Measurements from ENCODE around the gene INO80B.
"Not testable (repeated sequence)": the region's sequence is repeated elsewhere in the genome, so short reads cannot be mapped to it uniquely, and the experiment has no call there.

INO80B gene

DNA sequence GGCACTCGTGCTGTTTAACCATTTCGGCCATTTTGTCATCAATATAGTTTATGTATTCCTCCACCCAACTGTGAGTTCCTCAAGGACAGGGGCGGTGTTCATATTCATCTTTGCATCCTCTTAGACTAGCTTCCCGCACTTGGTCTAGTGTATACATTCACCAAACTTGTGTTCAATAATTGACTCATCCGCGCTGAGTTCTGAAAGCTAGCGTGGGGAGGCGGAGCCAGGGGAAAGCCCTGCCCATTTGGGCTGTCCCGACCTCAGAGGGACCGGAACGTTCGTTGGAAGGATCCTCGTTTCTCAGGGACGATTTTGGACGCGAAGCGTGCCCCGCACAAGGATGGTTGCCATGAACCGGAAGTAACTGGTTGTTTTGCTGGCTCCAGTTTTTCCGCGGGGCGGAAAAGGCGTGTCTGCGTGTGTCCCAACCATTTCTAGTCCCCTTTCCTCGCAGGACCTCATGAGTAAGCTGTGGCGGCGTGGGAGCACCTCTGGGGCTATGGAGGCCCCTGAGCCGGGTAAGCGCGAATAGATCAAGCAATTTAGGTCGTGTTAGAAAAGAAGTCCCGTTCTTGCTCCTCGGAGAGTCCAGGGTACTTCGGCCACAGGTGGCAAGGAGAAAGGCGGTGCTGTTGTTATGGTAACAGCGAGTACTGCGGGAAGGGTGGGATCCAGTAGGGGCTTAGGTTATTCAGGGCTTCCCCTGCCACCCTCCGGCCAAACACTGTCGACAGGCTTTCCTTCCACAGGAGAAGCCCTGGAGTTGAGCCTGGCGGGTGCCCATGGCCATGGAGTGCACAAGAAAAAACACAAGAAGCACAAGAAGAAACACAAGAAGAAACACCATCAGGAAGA lies at the start of gene INO80B:
INO80B (plus strand) TSS at position 434 of the 858 bp plus-strand sequence; CDS start at position 464, 30 bp downstream.
- in situ Hi-C loops (cut with HindIII; ENCODE audit: low sequenced_read_pairs) = no loop called here

DNA sequence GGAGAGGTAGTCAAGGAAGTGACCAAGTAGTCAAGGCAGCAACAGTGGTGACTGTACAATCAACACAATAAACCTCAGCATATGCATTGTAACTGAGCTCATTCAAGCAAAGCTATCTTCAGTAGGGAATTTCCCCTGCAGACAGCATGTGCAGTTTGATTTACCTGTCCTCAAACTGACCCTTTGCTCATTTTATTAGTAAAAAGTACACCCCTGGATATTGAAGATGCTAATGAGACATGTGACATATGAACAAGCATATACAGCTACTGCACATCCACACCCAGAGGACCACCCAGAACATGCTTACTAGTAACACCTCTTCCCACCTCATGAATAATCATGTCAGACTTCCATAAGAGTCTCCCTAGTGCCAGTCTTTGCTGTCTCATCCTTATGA lies 48.9 kb upstream of the INO80B start:
- in situ Hi-C loops (cut with HindIII; ENCODE audit: low sequenced_read_pairs) = no loop called here

DNA sequence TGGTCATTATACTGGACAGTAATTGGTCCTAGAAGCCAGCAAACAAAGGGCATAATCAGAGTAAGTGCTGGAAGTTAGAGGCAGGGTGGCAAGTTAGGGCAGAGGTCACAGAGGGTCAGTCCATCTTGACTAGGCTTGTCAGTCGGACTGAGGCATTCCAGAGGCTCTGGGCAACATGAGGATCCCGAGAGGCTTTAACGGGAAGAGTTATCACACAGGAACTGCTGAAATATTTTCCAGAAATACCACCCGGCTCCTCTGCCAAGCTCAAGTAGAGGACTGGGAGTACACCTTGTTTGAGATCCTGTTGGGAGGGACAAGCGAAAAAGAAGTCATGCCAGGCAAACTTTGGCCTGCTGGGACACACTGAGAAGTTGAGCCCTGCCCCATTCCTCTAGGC lies 47.2 kb upstream of the INO80B start:
- in situ Hi-C loops (cut with HindIII; ENCODE audit: low sequenced_read_pairs) = no loop called here

DNA sequence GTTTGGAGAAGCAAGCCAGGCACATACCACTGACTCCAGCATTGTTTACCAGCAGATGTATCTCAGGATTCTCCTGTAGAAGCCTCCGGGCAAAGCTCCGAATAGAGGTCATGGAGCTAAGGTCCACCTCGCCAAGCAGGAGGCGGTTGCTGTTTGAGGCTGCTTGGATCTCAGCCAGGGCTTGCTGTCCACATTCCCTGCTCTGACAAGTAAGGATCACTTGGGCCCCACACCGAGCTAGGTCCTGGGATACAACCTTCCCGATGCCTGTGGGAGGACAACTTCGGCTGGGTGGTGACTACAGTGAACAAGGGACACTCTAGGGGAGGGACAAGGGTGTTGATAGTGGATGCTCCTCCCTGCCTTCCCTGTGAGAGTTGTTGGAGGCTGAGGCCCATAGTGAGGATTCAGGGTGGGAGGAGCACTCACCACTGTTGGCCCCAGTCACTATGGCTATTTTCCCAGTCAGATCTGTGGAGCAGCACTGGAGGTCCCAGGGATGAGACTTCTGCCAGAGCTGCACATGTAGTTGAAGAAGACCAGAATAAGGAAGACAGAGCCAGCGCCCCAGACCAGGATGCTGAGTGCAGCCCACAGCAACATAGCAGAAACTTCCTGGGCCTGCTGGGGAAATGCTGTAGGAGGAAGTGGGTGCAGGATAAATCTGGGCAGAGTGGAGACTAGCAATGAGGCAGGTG lies 41.7 kb upstream of the INO80B start:
- in situ Hi-C loops (cut with HindIII; ENCODE audit: low sequenced_read_pairs) = no loop called here

DNA sequence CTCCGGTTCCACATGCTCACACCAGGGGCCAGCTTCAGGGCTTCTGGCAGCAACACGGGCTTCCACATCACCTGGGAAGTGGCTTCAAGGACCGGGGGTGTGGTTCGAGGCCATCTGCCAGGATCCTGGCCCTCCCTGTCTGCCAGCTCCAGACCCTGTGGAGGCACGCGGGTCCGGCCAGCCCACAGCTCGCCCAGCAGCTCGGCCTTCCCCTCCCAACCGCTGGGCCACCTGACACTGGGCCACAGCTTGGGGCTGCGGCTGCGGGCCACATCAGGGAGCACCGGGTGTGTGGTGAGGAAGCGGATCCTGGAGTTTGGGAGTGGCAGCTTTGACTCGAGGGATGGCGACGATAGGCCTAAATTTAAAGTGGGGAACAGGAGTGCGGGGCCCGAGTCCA lies 40.4 kb upstream of the INO80B start:
- in situ Hi-C loops (cut with HindIII; ENCODE audit: low sequenced_read_pairs) = no loop called here

DNA sequence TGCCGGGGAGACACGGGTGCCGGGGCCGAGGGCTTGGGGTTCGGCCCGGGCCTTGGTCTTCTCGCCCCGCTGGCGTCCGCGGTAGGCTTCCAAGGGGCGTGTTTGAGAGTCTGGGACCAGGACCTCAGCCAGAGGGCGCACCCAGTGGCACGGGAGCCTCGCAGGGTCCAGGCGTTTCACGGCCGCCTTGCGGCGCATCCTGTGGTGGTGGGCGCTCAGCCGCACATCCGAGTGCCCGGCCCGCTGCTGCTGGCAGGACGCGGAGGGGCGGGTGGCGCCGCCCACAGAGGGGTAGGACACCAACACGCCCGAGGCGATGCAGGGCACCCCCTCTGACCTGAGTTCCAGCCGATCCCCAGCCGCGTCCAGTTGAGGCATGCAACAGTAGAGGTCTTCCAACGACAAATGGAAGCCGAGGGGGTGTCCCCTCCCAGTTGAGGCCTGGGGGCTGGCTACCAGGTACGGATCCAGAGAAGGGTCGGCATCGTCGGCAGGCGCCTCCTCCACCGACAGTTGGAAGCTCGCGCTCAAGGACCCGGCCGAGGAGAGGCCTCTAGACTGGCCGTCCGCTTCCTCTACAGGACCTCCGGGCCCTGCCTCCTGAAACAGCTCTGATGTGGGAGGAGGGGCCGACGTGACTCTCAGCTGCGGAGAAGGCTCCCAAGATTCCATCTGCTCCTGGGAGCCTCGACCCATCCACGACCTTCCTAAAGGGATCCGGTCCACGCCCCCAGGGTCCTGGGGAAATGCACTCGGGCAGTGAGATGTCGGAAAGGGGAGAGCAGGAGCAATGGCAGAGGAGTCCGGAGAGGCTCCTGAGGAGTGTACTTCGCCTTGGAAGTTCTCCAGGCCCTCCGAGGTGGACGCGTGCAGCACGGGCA lies 39.8 kb upstream of the INO80B start:
- in situ Hi-C loops (cut with HindIII; ENCODE audit: low sequenced_read_pairs) = no loop called here

DNA sequence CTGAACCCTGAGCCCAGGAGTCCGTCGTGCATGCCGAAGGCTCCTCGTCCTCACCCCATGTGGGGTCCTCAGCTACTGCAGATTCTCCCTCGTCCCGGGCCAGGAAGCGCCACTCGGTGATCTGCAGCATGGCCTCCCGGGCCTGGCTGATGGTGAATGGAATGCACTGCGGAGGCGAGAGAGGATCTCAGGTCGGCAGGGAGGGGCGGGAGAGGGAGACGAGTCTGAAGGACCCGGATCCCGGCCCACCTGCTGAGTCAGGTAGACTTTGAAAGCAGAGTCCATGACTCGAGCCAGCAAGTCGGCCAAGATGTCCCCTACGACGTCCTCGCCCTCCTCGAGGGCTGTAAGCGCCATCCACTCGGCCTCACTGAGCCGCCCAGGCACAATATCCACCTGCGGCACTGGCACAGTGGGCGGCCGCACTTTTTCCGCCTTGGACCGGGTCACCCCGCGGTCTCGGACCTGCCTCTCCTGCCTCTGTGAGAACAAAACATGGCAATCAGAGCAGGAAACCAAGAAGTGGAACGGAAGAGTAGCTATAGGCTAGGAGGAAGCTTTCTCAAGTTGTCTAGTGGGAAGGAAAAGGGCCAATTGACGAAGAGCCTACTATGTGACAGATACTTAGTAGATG lies 39.0 kb upstream of the INO80B start:
- in situ Hi-C loops (cut with HindIII; ENCODE audit: low sequenced_read_pairs) = no loop called here

DNA sequence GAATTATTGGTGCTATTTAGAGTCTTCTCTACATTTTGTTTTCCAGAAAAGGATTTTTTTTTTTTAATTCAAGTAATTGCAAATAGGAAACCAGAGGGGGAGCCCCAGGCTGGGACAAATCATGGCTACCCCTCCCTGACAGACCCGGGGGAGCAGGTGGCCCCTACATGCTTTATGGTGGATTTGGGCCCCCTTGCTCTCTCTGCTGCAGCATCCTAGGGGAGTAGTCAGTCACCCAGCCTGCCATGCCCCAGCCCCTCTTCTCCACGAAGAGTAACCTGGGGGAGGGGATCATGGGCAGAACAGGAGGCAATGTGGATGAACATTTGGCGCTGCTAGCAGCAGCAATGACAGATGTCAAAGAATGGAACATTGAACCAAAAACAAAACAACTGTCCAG lies 38.1 kb upstream of the INO80B start:
- in situ Hi-C loops (cut with HindIII; ENCODE audit: low sequenced_read_pairs) = no loop called here

DNA sequence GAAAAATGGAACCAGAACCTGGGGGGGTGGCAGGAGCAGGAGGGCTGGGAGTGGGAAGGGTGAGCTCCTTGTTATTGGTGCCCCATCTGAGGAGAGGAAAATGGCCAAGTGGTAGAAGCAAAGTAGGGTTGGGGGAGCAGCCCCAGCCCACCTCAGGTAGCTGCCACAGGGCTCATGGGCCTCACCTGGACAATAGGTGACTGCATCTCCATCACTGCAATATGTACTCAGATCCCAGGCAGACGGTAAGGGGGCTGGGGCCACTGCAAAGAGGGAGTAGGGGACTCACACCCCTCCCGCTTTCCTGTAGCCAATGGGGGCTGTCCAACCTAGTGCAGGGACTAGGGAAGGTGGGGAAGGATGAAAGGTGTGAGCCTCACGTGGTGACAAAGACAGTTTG lies 37.7 kb upstream of the INO80B start:
- in situ Hi-C loops (cut with HindIII; ENCODE audit: low sequenced_read_pairs) = no loop called here

DNA sequence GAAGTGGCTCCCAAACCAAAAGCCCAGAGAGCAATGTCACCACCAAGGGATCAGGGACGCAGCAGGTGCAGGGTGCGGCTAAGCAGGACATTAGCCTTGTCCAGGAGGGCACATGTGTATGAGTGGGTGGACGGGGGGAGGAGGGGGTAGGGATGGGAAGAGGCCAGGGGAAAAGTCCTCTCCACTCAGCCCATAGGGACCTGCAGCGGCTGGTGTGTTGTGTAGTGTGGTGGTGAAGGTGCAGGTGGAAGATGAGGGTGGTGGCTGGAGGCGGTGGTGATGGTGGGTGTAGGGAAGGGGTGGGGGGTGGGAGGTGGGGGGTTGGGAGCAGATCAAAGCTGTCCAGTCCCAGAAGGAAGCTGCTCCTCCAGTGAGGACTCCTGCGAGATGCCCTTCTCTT lies 37.1 kb upstream of the INO80B start:
- in situ Hi-C loops (cut with HindIII; ENCODE audit: low sequenced_read_pairs) = no loop called here

DNA sequence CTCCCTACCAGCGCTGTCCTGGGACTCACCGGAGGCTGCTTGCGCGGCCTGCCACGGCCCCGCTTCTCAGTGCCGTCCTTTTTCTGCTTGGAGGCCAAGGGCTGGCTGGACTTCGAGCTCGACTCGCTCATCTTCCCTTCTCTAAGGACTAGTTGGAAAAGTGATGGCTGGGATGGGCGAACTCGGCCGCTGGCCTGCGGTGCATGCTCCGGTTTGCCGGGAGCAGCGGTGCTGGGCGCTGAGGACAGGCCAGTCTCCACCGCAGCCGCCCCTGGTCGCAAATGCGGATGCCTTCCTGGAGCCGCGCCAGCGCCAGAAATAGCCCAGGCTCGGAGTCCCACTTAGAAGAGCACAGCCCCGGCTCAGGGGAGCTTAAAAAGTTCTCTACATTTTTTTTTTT lies 36.6 kb upstream of the INO80B start:
- in situ Hi-C loops (cut with HindIII; ENCODE audit: low sequenced_read_pairs) = no loop called here

DNA sequence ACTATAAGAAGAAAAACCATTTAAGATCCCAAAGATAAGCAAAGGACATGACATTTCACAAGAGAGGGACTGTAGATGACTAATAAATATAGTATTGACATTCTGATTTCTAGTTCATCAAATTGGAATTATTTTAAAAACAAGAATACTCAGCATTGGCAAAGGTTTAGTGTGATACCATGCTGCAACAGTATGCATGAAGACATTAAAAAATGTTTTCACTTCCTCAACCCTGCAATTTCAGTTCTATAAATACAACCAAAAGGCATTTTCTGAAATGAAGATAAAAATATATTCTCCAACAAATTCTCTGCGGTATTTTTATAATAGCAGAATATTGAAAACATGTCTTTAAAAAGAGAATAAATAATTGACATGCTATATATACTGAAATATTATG lies 35.5 kb upstream of the INO80B start:
- in situ Hi-C loops (cut with HindIII; ENCODE audit: low sequenced_read_pairs) = no loop called here

DNA sequence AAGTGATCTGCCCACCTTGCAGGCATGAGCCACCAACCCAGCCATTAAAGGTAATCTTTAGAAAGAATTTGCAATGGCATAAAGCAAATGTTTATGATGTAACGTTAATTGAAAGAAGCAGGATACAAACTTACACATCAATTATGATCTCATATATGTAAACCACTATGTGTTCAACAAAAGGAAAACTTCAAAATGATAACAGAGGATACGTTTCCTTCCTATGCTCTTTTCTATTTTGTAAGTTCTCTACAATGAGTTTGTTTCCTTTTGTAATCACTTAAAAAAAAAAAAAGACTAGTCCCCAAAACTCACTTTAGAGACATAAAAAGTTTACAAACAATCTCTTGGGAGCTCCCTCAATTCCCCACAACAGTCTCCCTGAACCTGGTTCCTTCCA lies 34.9 kb upstream of the INO80B start:
- in situ Hi-C loops (cut with HindIII; ENCODE audit: low sequenced_read_pairs) = no loop called here

DNA sequence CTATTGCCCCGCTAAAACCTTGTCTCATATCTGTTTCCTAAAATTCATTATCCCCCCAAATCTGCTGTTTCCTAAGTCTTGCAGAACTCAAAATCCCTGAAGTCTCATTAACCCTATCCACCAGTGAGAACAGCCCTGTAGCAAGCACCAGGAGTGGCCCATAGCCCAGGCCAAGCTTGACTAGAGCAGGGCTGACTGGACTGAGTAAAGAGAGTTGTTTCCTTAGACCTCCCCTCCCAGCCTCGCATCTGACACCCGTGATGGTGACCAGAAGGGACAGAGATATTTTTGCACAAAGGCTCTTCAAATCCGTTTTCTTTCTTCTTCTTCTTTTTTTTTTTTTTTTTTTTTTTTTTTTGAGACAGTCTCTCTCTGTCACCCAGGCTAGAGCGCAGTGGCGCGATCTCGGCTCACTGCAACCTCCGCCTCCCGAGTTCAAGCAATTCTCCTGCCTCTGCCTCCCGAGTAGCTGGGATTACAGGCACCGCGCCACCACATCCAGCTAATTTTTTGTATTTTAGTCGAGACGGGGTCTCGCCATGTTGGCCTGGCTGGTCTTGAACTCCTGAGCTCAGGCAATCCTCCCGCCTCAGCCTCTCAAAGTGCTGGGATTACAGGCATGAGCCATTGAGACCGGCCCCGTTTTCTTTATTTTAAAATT lies 34.3 kb upstream of the INO80B start:
- in situ Hi-C loops (cut with HindIII; ENCODE audit: low sequenced_read_pairs) = not testable (repeated sequence)

DNA sequence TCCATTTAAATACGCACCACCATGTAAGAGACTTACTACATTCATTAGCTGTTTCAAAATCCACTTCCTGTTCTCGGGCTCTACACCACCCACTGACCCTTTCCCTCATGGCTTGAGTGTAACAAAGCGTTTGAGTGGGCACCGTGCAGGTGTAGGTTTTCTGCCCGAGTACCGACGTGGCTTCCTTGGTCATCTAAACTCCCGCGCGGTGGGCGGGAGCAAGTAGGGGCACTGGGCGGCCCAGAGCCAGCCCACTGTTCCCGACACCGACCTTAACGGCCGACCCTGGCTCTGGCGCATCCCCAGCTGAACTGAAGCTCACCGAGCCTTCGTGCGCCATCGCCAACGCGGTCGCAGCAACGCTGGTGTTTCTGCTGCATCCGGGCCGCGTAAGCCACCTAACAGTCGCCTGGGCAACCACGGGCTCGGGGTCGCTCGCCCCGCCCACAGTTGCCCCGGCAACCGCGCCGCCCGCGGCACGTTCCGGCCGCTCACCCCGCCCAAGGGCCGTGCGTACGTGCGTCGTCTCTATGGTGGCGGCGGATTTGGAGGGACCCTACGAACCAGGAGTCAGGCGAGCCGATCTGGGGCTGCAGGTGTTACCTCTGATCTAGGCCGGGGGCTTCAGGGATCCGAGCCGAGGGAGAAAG lies 33.5 kb upstream of the INO80B start, which contains the start of the genes C2orf81 and WDR54:
C2orf81 (minus strand) TSS at position 399 of the 650 bp plus-strand sequence; CDS start at position 340, 59 bp downstream.
WDR54 (plus strand) TSS at position 510 of the 650 bp plus-strand sequence. CDS start 424 bp downstream, outside the sequence.
- in situ Hi-C loops (cut with HindIII; ENCODE audit: low sequenced_read_pairs) = no loop called here

DNA sequence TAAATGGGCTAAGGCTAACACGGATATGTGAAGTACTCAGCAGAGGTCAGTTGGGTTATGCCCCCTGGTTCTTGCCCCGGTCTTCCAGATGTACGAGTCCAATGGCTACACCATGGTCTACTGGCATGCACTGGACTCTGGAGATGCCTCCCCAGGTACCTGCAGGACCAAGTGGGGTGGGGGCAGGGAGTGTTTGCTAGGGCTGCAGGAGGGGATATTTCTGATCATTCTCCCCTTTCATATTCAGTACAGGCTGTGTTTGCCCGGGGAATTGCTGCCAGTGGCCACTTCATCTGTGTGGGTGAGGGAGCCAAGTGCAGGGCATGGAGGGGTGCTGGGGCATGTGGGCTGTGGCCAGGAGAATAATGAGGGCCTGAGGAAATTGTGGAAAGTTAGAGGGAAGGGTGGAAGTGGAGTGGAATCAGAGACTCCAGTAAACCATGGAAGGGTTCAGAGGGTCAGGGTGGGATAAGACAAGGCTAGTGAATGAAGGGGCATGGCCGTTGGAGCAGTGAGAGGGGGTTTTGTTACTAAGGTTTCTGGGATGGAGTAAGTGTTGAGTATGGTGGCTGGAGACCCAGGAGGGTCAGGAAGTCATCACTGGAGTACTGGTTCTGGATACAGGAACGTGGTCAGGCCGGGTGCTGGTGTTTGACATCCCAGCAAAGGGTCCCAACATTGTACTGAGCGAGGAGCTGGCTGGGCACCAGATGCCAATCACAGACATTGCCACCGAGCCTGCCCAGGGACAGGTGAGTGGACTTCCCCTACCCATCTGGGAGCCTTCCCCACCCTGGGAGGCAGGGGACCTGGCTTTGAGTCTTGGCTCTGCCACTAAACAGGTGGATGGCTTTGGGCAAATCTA lies 31.4 kb upstream of the INO80B start:
- in situ Hi-C loops (cut with HindIII; ENCODE audit: low sequenced_read_pairs) = no loop called here

DNA sequence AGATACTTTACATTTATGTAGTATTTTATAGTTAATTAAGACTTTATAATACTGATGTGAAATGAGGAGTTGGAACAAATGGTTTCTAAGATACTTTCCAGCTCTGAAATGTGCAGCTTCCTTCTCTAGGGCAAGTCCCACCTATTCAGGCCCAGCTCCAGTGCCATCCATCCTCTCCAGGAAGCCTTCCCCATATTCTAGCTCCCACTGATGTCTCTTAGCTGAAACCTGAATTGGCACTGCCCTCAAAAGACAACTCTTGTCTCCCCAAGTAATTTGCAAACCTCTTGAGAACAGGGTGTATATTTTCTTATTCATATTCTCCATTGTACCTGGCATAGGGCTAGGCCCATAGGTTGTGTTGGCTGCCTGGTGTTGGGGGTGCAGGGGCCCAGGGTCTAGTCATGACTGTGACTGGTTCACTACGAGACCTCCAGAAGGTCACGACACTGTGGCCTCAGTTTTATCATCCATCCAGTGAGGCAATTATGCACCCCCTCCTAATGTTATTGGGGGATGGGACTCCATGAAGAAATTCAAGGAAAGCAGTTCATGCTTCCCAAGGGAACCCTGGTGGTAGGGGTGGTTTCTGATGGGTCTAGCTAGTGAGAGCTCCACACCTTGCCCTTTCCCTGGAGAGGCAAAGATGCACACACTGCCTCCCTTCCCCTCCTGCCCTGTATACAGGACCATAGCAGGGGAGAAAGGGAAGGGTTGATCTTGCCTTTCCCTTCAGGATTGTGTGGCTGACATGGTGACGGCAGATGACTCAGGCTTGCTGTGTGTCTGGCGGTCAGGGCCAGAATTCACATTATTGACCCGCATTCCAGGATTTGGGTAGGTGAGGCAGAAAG lies 30.5 kb upstream of the INO80B start:
- in situ Hi-C loops (cut with HindIII; ENCODE audit: low sequenced_read_pairs) = no loop called here

DNA sequence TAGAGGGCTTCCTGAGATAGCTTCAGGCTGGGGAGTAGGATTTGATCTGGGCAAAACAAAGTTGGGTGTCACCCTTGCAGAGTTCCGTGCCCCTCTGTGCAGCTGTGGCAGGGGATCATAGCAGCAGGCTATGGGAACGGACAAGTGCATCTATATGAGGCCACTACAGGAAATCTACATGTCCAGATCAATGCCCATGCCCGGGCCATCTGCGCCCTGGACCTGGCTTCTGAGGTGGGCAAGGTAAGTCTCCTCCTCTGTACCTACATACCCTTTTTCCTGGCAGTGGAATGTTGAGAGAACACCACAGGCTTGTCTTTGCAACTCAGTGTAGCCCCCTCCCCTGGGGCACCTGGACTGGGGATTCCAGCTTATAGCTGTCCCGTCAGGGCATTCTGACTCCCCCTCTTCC lies 29.9 kb upstream of the INO80B start:
- in situ Hi-C loops (cut with HindIII; ENCODE audit: low sequenced_read_pairs) = no loop called here
